Measurements from ENCODE around the gene OR52N5.

OR52N5 gene

GRCh38 chr11:5815534-5815933 lies 32.4 kb upstream of the OR52N5 start:
- Histone ChIP-seq H3K4me3 (ENCODE audit: low read length) (no peak overlapping the region), H3K27me3 (replicated peaks; ENCODE audit: insufficient read depth, low read length) (no peaks in the 10 kb centered on the region), H3K4me2 (ENCODE audit: low read depth, low read length) (no peak overlapping the region), H3K36me3 (replicated peaks; ENCODE audit: insufficient read depth, low read length) (no peaks in the 10 kb centered on the region), H3K9me2 (replicated peaks; ENCODE audit: insufficient read depth, low read length) (no peaks in the 10 kb centered on the region), H3F3A (ENCODE audit: insufficient read depth, low read length) (no peaks in the 10 kb centered on the region), H2AFZ (ENCODE audit: low read length) (no peak overlapping the region), H3K27ac (ENCODE audit: low read length) (no peak overlapping the region), H3K9me3 (replicated peaks; ENCODE audit: insufficient read depth, low read length) (no peaks in the 10 kb centered on the region), H4K20me1 (ENCODE audit: insufficient read depth, low read length) (no peaks in the 10 kb centered on the region), H3K79me2 (ENCODE audit: low read length) (no peaks in the 10 kb centered on the region), H3K9ac (ENCODE audit: low read length) (no peak overlapping the region), H3K4me1 (ENCODE audit: low read length) (no peaks in the 10 kb centered on the region)
- DNase-seq = no peak
- TF ChIP-seq EZH2phosphoT487 (IDR thresholded peaks at IDR 0.05; ENCODE audit: low read length) (no peak), CTCF (IDR thresholded peaks at IDR 0.05; ENCODE audit: low read length) (no peak), EZH2 (optimal IDR thresholded peaks at IDR 0.05; ENCODE audit: low read depth, low read length) (no peak)

DNA sequence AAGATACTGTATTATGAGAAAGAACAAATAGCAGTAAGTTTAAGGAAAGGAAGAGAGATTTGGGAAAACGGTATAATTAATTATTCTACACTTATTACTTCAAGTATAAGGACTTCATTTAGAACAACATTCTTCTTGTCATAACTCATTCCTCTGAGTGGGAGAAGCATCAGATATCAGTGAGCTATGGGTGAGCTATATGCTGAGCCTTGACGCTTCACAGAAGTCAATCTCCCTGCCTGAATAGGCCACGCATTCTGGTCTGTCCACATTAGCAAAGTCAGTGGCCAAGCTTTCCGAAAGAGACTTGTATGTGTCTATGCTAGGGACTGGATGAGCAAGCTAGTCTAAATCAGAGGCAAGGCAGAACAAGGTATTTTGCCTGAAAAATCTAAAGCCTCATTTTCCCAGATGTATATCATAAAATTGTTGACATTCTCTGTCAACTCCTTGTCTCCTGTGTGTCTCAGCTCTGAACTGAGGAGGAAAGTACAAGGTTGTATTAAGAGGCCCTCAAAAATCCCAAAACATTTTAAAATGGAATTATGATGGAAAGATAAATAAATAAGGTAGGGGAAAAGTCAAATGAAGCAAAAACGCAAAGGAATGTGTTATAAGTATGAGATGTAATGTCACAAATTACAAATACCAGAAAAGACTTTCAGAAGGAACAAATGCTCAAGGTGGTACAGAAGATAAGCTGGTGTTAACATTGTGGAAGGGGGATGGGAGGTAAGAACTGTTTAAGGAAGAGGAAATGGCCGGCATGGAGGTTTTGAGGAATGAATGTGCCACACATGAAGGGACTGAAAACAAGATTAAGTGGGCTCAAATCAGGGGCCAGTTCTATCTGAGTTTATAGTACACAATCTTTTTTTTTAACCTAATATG lies 27.0 kb upstream of the OR52N5 start:
- no peak overlapping the region for H3K4me3 ChIP-seq (ENCODE audit: low read length)
- no peaks in the 10 kb centered on the region for H3F3A ChIP-seq (ENCODE audit: insufficient read depth, low read length)
- no peak overlapping the region for H3K27ac ChIP-seq (ENCODE audit: low read length)
- no peaks in the 10 kb centered on the region for H3K4me1 ChIP-seq (ENCODE audit: low read length)
- H2AFZ ChIP-seq (ENCODE audit: low read length) = no peak overlapping the region
- H3K9me2 ChIP-seq (replicated peaks; ENCODE audit: insufficient read depth, low read length) = no peaks in the 10 kb centered on the region
- no peak overlapping the region for H3K4me2 ChIP-seq (ENCODE audit: low read depth, low read length)
- no peak overlapping the region for H3K9ac ChIP-seq (ENCODE audit: low read length)
- no peaks in the 10 kb centered on the region for H3K9me3 ChIP-seq (replicated peaks; ENCODE audit: insufficient read depth, low read length)
- no peaks in the 10 kb centered on the region for H3K79me2 ChIP-seq (ENCODE audit: low read length)
- DNase-seq = no peak
- no peaks in the 10 kb centered on the region for H4K20me1 ChIP-seq (ENCODE audit: insufficient read depth, low read length)
- no peaks in the 10 kb centered on the region for H3K27me3 ChIP-seq (replicated peaks; ENCODE audit: insufficient read depth, low read length)
- TF ChIP-seq CTCF (IDR thresholded peaks at IDR 0.05; ENCODE audit: low read length) (no peak), EZH2phosphoT487 (IDR thresholded peaks at IDR 0.05; ENCODE audit: low read length) (no peak), EZH2 (optimal IDR thresholded peaks at IDR 0.05; ENCODE audit: low read depth, low read length) (no peak)
- no peaks in the 10 kb centered on the region for H3K36me3 ChIP-seq (replicated peaks; ENCODE audit: insufficient read depth, low read length)

- H3K79me2 ChIP-seq (ENCODE audit: low read length) = no peaks in the 10 kb centered on the region
- no peaks in the 10 kb centered on the region for H3K9me3 ChIP-seq (replicated peaks; ENCODE audit: insufficient read depth, low read length)
- no peaks in the 10 kb centered on the region for H3K9me2 ChIP-seq (replicated peaks; ENCODE audit: insufficient read depth, low read length)
- H3K36me3 ChIP-seq (replicated peaks; ENCODE audit: insufficient read depth, low read length) = no peaks in the 10 kb centered on the region
- H3K27me3 ChIP-seq (replicated peaks; ENCODE audit: insufficient read depth, low read length) = no peaks in the 10 kb centered on the region
- no peak overlapping the region for H3K27ac ChIP-seq (ENCODE audit: low read length)
- H3K4me2 ChIP-seq (ENCODE audit: low read depth, low read length) = peak overlapping the region; percentile 86
- H2AFZ ChIP-seq (ENCODE audit: low read length) = peak overlapping the region; percentile 91
- peak overlapping the region; percentile 79 for H3K4me3 ChIP-seq (ENCODE audit: low read length)
- TF ChIP-seq EZH2 (optimal IDR thresholded peaks at IDR 0.05; ENCODE audit: low read depth, low read length) = no peak
- TF ChIP-seq CTCF (IDR thresholded peaks at IDR 0.05; ENCODE audit: low read length) = no peak
- TF ChIP-seq EZH2phosphoT487 (IDR thresholded peaks at IDR 0.05; ENCODE audit: low read length) = no peak
- peak; percentile 25 for DNase-seq
- H3K9ac ChIP-seq (ENCODE audit: low read length) = peak overlapping the region; percentile 39; the same call in 1 of the 2 replicates
- H4K20me1 ChIP-seq (ENCODE audit: insufficient read depth, low read length) = no peaks in the 10 kb centered on the region
- no peaks in the 10 kb centered on the region for H3F3A ChIP-seq (ENCODE audit: insufficient read depth, low read length)
- no peaks in the 10 kb centered on the region for H3K4me1 ChIP-seq (ENCODE audit: low read length)
Observed at GRCh38 chr11:5809122-5809519, 26.0 kb upstream of the OR52N5 start.

Measured in MM.1S (cell line).